NCI-H128 (cell line): ENCODE results near the gene LAMC3.
A peak's percentile ranks its signal among the peaks of the same experiment; 100 is the strongest.
"Not testable (repeated sequence)": the region's sequence is repeated elsewhere in the genome, so short reads cannot be mapped to it uniquely, and the experiment has no call there.

ENCODE experiments used
- DNase-seq: peaks from one replicate; lab custom pipeline; 2025; ENCODE audit not compliant: unreplicated experiment; lab: John Stamatoyannopoulos, UW

The LAMC3 gene

DNA sequence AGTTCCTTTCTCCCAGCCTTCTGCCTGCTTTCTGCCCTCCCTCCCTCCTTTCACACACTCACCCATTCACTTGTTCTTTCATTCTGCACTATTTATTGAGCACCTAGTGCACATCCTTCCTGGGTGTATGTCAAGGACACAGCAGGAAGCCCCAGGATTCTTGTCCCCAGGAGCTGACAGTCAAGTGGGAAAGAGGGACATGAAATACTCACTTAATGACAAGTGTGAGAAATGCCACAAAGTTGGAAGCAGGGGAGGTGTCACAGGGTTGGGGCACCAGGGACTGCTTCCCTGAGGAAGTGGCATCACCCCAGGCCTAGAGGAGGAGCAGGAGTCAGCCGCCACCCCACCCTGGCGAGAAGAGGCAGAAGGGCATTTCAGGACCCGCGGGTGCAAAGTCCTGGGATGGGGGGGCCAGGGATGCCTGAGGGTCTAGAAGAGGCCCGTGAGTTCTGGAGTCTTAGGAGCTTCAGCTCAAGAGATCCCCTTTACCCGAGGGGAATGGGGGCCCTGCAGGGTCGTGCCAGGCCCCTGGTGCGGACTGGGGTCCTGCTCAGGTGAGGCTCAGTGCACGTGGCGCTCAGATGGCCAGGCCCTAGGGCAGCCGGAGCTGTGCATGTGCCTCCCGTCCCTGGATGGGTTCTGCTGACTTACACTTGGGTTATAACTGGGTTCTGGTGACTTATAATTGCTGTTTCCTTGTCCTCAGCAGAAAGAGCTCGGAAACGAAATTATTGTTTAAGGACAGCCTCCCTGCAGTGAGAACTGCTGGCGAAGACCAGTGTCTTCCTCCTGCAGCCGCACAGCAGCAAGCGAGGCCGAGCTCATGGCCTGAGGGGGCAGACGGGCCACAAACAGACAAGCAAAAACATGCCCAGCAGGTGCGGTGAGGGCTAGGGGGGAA, 16.9 kb upstream of the LAMC3 start:
- no peak for DNase-seq

DNA sequence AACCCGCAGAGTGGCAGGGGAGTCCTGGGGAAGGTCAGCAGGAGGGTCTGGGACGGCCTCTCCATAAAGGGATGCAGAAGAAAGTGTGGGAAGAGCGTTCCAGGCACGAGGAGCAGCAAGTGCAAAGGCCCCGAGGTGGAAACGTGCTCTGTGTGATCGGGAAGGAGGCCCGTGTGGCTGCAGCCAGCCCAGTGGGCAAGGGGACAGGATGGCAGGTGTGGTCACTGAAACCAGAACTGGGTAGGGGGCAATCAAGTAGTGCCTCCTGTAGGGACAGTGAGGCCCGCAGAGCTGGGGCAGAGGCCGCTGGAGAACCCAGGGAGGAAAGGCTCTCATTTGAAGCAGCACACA, 16.3 kb upstream of the LAMC3 start:
- DNase-seq = no peak

DNA sequence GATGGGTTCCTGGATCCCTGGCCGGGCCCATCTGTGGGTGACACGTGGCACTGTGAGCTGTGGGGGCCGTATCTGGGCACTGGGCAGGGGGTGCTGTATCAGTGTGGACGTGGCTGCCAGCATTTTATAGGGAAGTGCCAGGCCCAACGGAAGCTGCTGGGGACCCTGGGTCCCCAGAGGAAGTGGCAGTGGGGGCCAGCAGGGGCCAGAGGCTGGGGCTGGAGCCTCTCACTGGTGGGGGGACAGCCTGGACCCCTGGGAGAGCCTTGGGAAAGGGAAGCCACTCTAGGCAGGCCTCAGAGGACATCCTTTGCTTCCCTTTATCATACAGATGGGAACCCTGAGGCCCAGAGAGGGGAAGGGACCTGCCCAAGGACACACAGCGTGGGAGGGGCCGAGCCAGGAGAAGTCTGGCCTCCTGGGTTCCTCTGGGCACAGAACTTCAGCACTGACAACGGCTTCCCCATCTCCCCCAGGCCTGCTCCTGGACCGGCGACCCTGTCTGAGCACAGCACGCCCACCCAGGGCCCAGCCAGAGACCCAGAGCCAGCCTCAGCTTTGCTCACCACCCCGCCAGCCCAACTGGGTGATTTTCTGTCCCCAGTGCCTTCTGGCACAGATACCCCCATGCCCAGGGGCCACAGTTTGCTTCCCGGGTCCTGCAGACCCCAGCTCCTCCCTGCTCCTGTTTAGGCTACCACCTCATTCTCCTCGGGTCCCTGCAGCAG, 15.5 kb upstream of the LAMC3 start:
- no peak for DNase-seq

DNA sequence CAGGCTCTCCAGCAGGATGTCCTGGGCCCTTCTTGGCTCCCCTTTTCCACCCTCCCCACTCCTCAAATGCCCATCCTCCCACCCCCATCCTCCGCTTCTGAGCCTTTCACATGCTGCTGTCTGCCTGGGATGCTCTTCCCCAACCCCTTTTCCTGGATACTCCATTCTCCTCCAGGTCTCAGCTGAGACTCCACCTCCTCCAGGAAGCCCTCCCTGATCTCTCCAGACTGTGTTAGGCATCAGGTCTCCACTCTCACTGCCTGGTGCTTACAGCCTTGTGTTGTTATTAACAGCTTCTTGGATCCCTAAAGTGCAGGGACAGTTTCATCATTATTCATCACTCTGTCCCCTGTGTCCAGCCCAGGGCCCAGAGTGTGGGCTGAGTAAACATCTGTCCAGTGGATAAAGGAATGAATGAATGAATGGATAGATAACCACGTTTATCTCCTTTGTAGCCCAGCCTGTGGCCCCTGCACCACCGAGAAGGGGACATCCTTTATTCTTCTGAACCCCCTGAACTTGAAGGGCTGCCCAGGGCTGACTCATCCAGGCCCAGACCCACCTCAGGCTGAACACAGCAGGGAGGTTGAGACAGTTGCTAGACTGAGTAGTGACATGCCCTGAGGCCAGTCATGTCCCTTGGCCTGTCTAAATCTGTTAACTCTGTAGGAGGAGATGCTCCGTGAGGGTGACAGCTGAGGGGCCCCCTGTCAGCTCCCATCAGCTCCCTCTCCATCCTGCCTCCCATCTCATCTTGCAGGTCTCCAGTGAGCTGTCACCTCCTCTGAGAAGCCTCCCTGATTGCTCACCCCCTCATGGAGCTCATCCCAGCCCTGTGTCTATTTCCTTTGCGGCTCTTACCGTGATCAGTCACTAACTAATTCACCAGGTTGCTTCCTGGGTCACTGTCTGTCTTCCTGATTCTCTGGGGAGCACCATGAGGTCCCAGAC, 14.6 kb upstream of the LAMC3 start:
- DNase-seq = no peak

DNA sequence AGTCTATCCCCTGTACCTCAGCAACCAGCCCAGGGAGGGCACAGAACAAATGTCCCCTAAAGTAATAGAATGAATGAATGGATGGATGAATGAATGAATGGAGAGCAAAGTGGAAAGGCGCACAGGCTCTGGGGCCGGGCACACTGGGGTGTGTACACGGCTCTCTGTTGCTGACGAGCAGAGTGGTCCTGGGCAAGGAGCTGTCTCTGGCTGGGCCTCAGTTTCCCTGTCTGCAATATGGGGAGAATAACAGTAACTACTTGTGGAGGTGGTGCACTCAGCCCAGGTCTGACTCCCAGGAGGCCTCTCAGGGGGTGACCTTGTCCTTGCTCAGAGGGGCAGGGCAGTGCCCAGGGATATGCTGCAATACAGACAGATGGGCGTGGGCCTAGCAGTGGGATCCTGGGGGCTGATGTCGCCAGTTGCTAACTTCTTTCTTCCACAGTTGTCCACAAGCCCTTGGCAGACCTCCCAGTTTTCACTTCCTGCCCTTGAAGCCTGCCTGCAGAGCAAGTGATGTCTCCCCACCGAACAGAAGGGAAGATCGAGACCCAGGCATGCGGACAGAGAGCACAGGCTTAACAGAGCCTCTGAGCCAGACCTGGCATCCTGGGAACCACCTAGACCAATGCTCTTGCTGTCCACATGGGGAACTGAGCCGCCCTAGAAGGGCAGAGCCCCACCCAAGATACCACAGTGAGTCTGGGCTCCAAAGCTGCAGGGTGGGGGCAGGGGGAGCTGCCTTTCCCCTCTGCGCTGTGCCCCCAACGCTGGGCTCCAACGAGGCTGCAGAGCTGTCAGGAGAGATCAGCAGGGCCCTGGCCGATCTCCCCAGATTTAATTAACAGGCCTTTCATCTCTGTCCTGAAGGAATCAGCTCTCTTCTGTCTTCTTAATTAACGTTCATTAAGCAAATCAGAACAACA, 13.6 kb upstream of the LAMC3 start:
- no peak for DNase-seq

DNA sequence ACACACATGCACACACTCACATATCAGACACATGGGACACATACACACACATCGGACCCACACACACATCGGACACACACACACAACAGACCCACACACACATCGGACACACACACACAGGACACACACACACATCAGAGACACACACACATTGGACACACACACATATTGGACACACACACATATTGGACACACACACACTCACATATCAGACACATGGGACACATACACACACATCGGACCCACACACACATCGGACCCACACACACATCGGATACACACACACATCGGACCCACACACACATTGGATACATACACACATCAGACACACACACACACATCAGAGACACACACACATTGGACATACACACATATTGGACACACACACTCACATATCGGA, 12.8 kb upstream of the LAMC3 start:
- DNase-seq = no peak

DNA sequence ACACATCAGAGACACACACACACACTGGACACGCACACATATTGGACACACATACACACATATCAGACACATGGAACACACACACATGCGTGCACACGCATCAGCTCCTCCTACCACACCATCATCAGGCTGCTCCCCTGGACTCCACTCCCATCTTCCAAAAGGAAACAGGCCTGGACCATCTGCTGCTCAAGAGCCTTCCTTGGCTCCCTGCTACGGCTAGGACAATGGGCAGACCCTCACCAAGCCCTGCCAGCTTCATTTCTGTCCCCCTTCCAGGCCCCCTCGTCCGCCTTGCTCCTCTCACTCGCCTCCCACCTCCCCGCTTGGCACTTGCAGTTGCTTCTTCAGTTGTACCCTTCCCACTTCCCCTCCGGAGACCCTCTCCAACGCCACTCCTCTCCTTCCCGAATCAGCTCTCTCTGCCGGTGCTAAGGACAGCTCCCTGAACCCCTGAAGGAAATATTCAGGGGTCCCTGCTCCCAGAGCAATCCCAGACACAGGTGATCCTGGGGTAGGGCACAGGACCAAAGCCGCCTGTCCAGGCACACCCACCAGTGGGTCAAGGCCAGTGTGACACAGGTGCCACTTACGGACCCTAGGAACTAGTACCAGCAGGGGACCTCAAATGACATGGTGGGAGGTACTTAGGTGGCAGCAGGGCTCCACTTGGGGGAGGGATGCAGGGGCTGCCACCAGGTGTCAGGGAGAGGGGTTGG, 12.1 kb upstream of the LAMC3 start:
- no peak for DNase-seq

DNA sequence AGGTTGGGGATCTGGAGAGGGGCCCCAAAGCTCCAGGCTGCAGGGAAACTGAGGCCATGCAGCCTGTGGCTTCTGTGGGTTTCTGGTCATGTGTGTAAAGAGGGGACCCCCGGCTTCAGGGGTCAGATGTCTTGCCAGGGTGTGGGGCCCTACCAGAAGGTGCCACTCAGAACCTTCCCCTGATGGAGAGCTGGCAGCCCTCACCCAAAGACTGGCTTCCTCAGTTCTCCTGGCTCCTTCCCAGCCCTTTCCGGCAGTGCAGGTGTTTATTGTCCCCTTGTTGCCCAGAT, 11.6 kb upstream of the LAMC3 start:
- no peak for DNase-seq

DNA sequence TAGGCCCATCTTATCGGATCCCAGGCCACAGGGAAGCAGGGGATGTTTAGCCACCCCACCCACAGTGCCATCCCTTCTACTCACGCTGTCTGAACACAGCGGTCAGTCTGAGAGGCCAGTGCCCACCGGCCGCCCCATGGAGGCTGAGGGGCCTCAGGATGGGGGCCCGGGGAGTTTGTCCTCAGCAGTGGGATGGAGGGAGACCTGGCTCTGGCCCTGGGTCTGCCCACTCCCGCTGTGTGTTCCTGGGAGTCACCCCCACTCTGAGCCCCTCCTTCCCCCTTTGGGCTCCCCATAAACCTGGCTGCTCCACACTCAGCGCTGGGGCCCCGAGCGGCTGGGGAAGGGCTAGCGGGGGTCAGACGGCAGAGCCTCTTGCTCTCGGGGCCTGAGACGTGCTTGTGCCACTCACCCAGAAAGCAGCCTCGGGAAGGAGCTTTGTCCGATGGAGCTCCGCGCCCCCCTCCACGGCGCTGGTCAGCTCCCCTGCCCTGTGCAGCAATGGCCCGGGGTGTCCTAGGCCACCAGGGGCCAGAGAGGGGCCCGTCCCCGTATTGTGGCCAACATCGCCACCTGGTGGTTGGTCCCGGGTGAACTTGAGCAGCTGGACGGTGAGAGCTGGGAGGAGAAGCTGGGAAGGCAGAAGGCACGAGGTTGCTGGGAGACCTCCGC, 10.9 kb upstream of the LAMC3 start:
- DNase-seq = peak; percentile 39

DNA sequence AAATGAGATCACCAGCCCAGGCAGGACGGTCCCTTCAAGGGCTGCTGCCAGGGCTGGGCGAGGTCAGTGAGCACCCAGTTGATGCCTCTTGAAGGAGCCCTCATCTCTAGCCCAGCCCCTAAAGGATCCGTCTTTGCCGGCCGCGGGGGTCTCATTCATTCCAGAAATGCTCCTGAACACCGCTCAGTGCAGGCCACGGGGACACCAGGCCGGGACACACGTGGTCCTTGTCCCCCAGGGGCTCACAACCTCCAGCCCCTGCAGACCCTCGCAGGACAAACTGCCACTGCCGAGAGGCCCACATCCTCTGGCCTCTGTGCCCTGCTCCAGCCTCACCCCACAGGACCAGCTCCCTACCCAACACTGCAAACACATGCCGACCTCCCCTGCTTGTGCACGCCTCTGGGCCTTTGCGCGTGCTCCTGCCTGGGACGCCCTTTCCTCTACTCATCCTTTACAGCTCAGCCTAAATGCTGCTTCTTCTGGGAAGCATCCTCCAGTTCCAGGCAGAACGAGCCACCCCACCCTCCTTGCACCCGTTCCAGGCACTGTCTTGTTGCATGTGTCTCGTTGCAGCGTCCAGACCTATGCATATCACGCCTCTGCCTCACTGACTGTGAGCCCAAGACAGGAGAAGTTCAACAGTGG, 10.3 kb upstream of the LAMC3 start:
- DNase-seq = no peak

DNA sequence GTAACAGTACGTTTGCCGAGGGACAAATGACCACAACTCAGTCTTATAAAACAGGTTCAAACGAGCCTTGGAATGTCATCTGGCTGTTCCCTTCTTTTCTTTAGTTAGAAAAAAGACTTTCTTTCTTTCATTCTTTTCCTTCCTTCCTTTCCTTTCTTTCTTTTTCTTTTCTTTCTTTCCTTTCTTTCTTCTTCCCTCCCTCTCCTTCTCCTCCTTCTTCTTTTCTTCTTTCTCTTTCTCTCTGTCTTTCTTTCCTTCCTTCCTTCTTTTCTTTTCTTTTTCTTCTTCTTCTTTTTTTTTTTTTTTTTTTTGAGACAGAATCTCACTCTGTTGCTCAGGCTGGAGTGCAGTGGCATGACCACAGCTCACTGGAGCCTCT, 9.7 kb upstream of the LAMC3 start:
- DNase-seq = no peak

DNA sequence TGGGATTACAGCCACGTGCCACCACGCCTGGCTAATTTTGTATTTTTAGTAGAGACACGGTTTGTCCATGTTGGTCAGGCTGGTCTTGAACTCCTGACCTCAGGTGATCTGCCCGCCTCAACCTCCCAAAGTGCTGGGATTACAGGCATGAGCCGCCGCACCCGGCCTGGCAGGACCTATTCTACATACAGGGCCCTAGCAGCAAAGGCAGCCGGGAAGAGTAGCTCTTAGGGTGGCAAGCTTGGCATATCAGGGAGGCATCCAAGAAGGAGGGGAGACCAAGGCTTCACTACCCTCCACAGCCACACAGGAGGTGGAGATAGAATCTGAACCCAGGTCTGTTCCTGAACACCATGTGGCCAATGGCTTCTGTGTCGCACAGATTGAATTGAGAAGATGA, 8.4 kb upstream of the LAMC3 start:
- DNase-seq = not testable (repeated sequence)

DNA sequence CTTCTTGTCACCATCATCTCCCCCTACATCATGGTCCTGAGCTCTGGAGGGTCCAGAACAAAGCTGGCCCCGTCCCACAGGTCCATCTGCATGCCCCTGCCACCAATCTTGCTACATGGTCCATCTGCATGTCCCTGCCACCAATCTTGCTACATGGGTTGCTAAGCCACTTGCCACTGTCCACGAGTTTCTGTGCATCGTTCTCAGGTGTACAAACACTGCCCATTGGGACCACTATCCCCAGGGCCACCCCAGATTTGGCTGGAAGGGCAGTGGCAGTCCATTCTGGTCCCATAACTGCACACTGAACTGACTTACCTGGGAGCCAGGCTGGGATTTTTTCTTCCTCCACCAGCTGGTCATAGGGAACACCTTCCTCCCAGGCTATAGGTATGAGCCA, 8.0 kb upstream of the LAMC3 start:
- no peak for DNase-seq

DNA sequence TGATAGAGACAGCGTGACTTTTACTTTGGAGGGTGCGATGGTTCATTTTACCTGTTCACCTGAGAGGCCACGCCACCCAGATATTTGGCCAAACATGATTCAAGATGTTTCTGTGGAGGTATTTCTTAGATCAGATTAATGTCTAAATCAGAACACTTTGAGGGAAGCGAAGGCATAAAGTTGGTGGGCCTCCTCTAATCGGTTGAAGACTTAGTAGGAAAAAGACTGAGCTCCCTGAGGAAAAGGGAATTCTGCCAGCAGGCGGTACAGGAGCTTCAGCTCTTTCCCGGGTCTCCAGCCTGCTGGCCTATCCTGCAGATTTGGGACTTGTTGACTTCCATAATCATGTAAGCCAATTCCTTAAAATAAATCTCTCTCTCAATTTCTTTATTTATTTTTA, 7.0 kb upstream of the LAMC3 start:
- no peak for DNase-seq

DNA sequence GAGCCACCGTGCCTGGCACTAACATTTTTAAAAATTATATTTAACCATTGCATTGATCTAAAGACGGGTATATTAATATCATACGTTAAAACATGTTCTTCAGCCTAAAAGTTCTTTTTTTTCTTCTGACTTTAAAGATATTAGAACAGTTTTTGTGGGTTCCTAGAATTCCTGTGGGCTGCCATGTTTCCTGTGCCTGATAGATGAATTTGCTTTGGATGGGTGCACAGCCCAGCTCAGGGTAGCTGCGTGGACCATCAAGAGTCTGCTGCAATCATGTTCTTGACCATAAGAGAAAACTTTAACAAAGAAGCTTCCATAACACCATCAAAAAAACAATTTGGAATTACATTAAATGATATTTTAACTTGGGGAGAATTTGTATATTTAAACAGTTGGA, 2.4 kb upstream of the LAMC3 start:
- DNase-seq = no peak

DNA sequence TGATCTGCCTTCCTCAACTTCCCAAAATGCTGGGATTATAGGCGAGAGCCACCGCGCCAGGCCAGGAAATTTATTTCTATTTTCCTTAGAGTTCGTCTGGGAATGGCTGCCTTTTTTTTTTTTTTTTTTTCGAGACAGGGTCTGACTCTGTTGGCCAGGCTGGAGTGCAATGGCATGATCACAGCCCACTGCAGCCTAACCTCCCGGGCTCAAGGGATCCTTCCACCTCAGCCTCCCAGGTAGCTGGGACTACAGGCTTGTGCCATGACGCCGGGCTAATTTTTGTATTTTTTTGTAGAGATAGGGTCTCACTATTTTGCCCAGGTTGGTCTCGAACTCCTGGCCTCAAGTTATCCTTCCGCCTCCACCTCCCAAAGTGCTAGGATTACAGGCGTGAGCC, 888 bp upstream of the LAMC3 start:
- no peak for DNase-seq

DNA sequence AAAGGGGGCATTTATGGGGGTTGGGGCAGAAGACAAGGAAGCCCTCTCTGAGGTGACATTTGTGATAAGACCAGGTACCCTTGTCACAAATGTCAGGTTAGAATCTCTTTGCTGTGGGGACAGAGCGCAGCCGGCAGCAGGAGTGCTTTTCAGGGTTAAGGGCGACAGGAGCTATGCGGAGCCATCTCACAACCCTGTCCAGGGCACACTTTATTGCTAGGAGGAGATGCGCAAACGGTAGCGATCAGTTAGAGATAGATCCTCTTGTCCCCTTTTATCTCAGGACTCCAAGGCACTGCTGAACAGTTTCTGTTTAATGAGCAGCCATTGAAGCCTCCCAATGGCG, 438 bp upstream of the LAMC3 start:
- DNase-seq = no peak

DNA sequence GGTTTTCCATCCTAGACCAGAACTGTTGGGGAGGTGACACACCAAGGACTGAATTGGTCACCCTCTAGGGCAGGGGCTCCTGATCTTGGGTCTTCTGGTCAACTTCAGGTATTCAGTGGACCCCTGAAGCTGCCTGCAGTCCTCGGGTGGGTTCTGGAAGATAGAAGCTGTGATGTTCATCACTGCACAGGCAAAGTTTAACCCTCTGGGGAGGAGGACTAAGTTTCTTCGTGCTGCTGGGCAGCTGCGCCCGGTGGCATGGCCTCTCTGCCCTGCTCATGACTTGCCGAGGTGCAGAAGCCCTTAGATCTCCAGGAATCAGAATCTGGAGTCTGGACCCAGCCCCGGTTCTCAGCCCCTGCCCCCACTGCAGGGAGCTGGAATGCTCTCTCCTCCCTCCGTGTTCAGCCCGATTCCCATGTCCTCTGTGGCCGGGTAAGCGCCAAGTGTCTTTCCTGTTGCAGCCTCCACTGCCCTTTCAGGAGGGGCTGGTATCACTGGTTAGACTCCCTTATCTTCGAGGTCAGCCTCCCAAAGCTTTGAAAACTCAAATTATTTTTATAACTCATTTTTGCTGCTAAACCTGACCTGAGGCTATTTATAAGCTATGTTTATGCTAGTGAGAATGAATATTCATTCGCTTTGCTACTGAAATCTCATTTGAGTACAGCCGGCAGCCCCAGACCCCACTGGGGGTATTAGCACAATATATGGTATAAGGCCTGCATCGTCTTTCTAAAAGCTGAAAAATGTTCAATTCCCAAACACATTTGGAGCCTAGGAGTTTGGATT, 1.7 kb downstream of the LAMC3 start:
- DNase-seq = no peak
